ENCODE results near the gene SOX18.

- TF ChIP-seq EZH2 (IDR thresholded peaks at IDR 0.05; ENCODE audit: low read depth, unreplicated experiment) (no peak), CTCF (conservative IDR thresholded peaks at IDR 0.05; ENCODE audit: low read depth in 2 of 2) (no peak), CREB1 (CRISPR knock-in tag; IDR thresholded peaks at IDR 0.05; ENCODE audit: low read depth) (no peak), STAT1 (IDR thresholded peaks at IDR 0.05; ENCODE audit: unreplicated experiment) (no peak), ZNF114 (CRISPR knock-in tag; IDR thresholded peaks at IDR 0.05) (no peak), POLR2AphosphoS5 (IDR thresholded peaks at IDR 0.05; ENCODE audit: low read depth) (no peak), REST (IDR thresholded peaks at IDR 0.05; ENCODE audit: unreplicated experiment) (no peak), EZH2phosphoT487 (IDR thresholded peaks at IDR 0.05; ENCODE audit: unreplicated experiment) (no peak)
Observed at GRCh38 chr20:64065974-64066343, 16.5 kb upstream of the SOX18 start.

Measured in GM23338 (cell line).